ENCODE data around the gene KRT32. TPM values are rescaled to one million over a fixed set of nuclear protein-coding genes. Genes with fewer than 3 reads are reported as not detected.

The KRT32 gene
- total RNA-seq, 1 experiment from 2014 or later: 0.42 TPM

DNA sequence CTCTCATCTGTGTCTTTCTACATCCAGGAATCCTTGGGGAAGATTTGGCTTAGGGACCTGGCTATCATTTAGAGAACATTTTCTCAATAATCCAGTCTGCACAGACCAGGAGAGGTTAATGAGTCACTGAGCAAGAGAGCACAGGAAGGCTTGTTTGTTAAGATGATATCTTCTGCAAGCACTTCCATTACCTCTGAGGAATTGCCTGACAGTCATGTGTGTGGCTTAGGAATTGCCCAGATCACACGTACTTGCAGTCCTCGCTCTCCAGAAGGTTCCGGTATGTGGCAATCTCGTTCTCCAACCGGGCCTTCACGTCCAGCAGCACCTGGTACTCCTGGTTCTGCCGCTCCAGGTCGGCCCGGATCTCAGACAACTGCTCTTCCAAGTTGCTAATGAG is 46.1 kb downstream of the KRT32 start (continued):
- TF ChIP-seq, protein P1, sequence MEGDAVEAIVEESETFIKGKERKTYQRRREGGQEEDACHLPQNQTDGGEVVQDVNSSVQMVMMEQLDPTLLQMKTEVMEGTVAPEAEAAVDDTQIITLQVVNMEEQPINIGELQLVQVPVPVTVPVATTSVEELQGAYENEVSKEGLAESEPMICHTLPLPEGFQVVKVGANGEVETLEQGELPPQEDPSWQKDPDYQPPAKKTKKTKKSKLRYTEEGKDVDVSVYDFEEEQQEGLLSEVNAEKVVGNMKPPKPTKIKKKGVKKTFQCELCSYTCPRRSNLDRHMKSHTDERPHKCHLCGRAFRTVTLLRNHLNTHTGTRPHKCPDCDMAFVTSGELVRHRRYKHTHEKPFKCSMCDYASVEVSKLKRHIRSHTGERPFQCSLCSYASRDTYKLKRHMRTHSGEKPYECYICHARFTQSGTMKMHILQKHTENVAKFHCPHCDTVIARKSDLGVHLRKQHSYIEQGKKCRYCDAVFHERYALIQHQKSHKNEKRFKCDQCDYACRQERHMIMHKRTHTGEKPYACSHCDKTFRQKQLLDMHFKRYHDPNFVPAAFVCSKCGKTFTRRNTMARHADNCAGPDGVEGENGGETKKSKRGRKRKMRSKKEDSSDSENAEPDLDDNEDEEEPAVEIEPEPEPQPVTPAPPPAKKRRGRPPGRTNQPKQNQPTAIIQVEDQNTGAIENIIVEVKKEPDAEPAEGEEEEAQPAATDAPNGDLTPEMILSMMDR (IDR thresholded peaks at IDR 0.05 in 2 of 3, conservative IDR thresholded peaks at IDR 0.05 in 1 of 3; ENCODE audit: borderline replicate concordance in 1 of 3, insufficient read depth in 1 of 3, low read depth in 2 of 3, low read length in 2 of 3): no peak
- TF ChIP-seq CEBPB (IDR thresholded peaks at IDR 0.05; ENCODE audit: low read depth): no peak
- TF ChIP-seq SP1 (IDR thresholded peaks at IDR 0.05; ENCODE audit: low read depth): no peak
- TF ChIP-seq, protein P2, sequence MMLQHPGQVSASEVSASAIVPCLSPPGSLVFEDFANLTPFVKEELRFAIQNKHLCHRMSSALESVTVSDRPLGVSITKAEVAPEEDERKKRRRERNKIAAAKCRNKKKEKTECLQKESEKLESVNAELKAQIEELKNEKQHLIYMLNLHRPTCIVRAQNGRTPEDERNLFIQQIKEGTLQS (IDR thresholded peaks at IDR 0.05): no peak

DNA sequence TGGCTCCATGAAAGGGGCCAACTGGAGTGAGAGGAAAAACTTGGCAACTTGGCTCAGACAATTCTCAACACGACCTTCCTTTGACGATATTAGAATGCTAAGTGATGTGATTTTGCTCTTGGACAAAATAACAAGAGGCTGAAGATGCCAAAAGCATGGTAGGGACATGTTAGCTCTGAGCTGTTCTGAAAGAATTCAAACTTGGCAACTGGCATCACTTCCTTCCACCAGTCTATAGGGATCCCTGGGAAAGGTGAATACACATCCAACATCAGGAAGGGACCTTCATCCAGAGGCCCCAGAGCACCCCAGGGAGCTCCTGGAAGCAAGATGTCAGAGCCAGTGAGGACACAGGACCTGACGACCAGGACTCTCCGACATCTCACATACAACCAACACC is 47.1 kb downstream of the KRT32 start:
- Histone ChIP-seq H3K27me3 (ENCODE audit: insufficient read depth, low read length) (no peaks in the 10 kb centered on the region), H3K4me1 (ENCODE audit: control insufficient read depth in 1 of 2, insufficient read depth in 2 of 2, low read length in 2 of 2) (peaks cover 15 to 41% of the 10 kb centered on the region in 2 experiments), H3K4me3 (replicated peaks in 1 of 2; ENCODE audit: low read depth in 1 of 2, low read length in 2 of 2) (no peak overlapping the region), H3K9me3 (ENCODE audit: control insufficient read depth in 1 of 2, insufficient read depth in 1 of 2, low read depth in 1 of 2, low read length in 2 of 2) (no peaks in the 10 kb centered on the region), H3K36me3 (ENCODE audit: control insufficient read depth in 1 of 2, insufficient read depth in 2 of 2, low read length in 2 of 2) (no peaks in the 10 kb centered on the region), H4K20me1 (ENCODE audit: insufficient read depth) (no peaks in the 10 kb centered on the region), H2AFZ (ENCODE audit: low read depth, low read length, poor library complexity, severe bottlenecking) (no peak overlapping the region), H3K9me2 (ENCODE audit: insufficient read depth) (no peaks in the 10 kb centered on the region), H3K4me2 (ENCODE audit: low read length) (no peak overlapping the region), H3K79me2 (ENCODE audit: insufficient read depth, low read length) (no peaks in the 10 kb centered on the region), H3K27ac (ENCODE audit: low read depth, low read length) (no peak overlapping the region), H3K9ac (ENCODE audit: low read length) (no peak overlapping the region)
- intact Hi-C loops (cut with micrococcal nuclease): no loop called here
- ChIA-PET CTCF (no interaction called here), RAD21 (ENCODE audit: low non-redundant PET in 1 of 2, low total read pairs in 2 of 2, uncharacterized antibody in 2 of 2, unreplicated experiment in 2 of 2) (no interaction called here), POLR2A (no interaction called here)
- no TSS peak for BruUV-seq (replicated peaks)
- TF ChIP-seq FOSL1 (IDR thresholded peaks at IDR 0.05; ENCODE audit: low read depth) (no peak), ELF1 (IDR thresholded peaks at IDR 0.05; ENCODE audit: borderline replicate concordance, low read depth) (no peak), CEBPB (IDR thresholded peaks at IDR 0.05; ENCODE audit: low read depth) (no peak), EZH2phosphoT487 (IDR thresholded peaks at IDR 0.05; ENCODE audit: borderline replicate concordance) (no peak), POLR2A (IDR thresholded peaks at IDR 0.05; ENCODE audit: borderline replicate concordance, extremely low read depth, insufficient read depth, insufficient read length) (no peak)
- TF ChIP-seq, protein P3, sequence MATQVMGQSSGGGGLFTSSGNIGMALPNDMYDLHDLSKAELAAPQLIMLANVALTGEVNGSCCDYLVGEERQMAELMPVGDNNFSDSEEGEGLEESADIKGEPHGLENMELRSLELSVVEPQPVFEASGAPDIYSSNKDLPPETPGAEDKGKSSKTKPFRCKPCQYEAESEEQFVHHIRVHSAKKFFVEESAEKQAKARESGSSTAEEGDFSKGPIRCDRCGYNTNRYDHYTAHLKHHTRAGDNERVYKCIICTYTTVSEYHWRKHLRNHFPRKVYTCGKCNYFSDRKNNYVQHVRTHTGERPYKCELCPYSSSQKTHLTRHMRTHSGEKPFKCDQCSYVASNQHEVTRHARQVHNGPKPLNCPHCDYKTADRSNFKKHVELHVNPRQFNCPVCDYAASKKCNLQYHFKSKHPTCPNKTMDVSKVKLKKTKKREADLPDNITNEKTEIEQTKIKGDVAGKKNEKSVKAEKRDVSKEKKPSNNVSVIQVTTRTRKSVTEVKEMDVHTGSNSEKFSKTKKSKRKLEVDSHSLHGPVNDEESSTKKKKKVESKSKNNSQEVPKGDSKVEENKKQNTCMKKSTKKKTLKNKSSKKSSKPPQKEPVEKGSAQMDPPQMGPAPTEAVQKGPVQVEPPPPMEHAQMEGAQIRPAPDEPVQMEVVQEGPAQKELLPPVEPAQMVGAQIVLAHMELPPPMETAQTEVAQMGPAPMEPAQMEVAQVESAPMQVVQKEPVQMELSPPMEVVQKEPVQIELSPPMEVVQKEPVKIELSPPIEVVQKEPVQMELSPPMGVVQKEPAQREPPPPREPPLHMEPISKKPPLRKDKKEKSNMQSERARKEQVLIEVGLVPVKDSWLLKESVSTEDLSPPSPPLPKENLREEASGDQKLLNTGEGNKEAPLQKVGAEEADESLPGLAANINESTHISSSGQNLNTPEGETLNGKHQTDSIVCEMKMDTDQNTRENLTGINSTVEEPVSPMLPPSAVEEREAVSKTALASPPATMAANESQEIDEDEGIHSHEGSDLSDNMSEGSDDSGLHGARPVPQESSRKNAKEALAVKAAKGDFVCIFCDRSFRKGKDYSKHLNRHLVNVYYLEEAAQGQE (IDR thresholded peaks at IDR 0.05; ENCODE audit: low read depth): no peak
- DNase-seq (ENCODE audit: low read depth, low spot score) (no peak), ATAC-seq (no peak)
